ENCODE results near the gene RTP1. TPM values are rescaled to one million over a fixed set of nuclear protein-coding genes. Genes with fewer than 3 reads are reported as not detected.

The RTP1 gene
- total and polyA plus RNA-seq, 2 of the 4 experiments (the other 2 are of a cell fraction), result not detected

GRCh38 chr3:187181454-187182170, 15.7 kb upstream of the RTP1 start:
- in situ Hi-C loops (cut with MboI; ENCODE audit: low sequenced_read_pairs), result no loop called here
- Histone ChIP-seq H2AFZ (replicated peaks; ENCODE audit: low read length, poor library complexity) (no peak overlapping the region), H3K27ac (ENCODE audit: insufficient read depth, low read length) (no peak overlapping the region), H3K4me1 (ENCODE audit: control insufficient read depth, insufficient read depth, low read length) (peaks cover 4% of the 10 kb centered on the region), H2BK20ac (ENCODE audit: low read depth, low read length) (no peak overlapping the region), H3K56ac (ENCODE audit: extremely low read depth, insufficient read depth, low read length) (no peak overlapping the region), H4K5ac (ENCODE audit: low read depth, low read length) (no peak overlapping the region), H3K4me2 (ENCODE audit: low read depth, low read length) (no peak overlapping the region), H3K9ac (ENCODE audit: low read depth, low read length) (no peak overlapping the region), H3K9me3 (ENCODE audit: control insufficient read depth, insufficient read depth, low read length) (no peaks in the 10 kb centered on the region), H2AK9ac (replicated peaks; ENCODE audit: low read depth, low read length, poor library complexity) (no peak overlapping the region), H3K9me1 (ENCODE audit: insufficient read depth, low read length) (0 out of 2 replicates have a peak, but pooled peaks cover 2% of the 10 kb centered on the region), H4K20me1 (ENCODE audit: insufficient read depth, low read length) (no peaks in the 10 kb centered on the region), H2AK5ac (ENCODE audit: low read depth, low read length) (no peak overlapping the region), H3K79me1 (ENCODE audit: low read depth in 1 of 2, low read length in 2 of 2) (no peaks in the 10 kb centered on the region), H3K18ac (ENCODE audit: low read depth, low read length) (no peak overlapping the region), H3K4ac (ENCODE audit: low read depth, low read length) (no peak overlapping the region), H3K23ac (ENCODE audit: low read depth, low read length) (no peak overlapping the region), H4K91ac (ENCODE audit: insufficient read depth, low read depth, low read length) (no peak overlapping the region; the same call in 1 of the 2 replicates), H2BK15ac (ENCODE audit: low read depth, low read length) (no peak overlapping the region), H3K36me3 (ENCODE audit: control insufficient read depth, insufficient read depth, low read length) (no peaks in the 10 kb centered on the region), H4K8ac (ENCODE audit: low read depth in 2 of 2, low read length in 2 of 2) (no peak overlapping the region), H3K14ac (replicated peaks; ENCODE audit: low read depth, low read length) (no peak overlapping the region), H3K27me3 (ENCODE audit: control insufficient read depth, insufficient read depth, low read length) (no peaks in the 10 kb centered on the region), H3K4me3 (ENCODE audit: insufficient read depth, low read depth, low read length) (no peak overlapping the region), H2BK5ac (ENCODE audit: low read depth, low read length, poor library complexity, severe bottlenecking) (no peak overlapping the region), H2BK120ac (ENCODE audit: low read depth, low read length) (no peak overlapping the region)
- ChIA-PET POLR2A (ENCODE audit: unreplicated experiment) (no interaction called here), CTCF (no interaction called here)
- dilution Hi-C loops (cut with HindIII; ENCODE audit: low sequenced_read_pairs, unreplicated experiment), result no loop called here
- intact Hi-C loops (cut with micrococcal nuclease), result no loop called here
- no peak for DNase-seq
- no peak for ATAC-seq (ENCODE audit: low read depth)
- BruUV-seq (replicated peaks), result no TSS peak
- WGBS, 2 experiments (ENCODE audit: extremely low coverage in 2 of 2, insufficient read length in 1 of 2), result no CpG with 5 or more reads among the region's 7 CpGs
- TF ChIP-seq RCOR1 (IDR thresholded peaks at IDR 0.05; ENCODE audit: insufficient replicate concordance, low read length), result no peak
- no peak for TF ChIP-seq BHLHE40 (IDR thresholded peaks at IDR 0.05; ENCODE audit: low read depth, low read length)
- TF ChIP-seq MXI1 (IDR thresholded peaks at IDR 0.05; ENCODE audit: borderline replicate concordance, low read depth, low read length), result no peak

Data from IMR-90 (cell line).